Activated T-helper 1 cell treated with anti-CD3 and anti-CD28 coated beads, Interleukin-2, amount 50 U/mL, for 16 hours (primary cell): ENCODE results near the gene OTUD7B.

Source experiments
- DNase-seq, 2 donors: peaks; one replicate each; pipeline ENCODE4 v3.0.0-alpha.2; 2020; ENCODE audit warnings: low read depth in 1 of 2, low spot score in 1 of 2

OTUD7B gene

GRCh38 chr1:150005606-150006005, 4.9 kb downstream of the OTUD7B start:
- no peak for DNase-seq

GRCh38 chr1:150003801-150004200, 6.7 kb downstream of the OTUD7B start:
- DNase-seq: no peak

- no peak for DNase-seq
Measured at GRCh38 chr1:150002217-150002616, 8.3 kb downstream of the OTUD7B start.

GRCh38 chr1:150001415-150001814, 9.1 kb downstream of the OTUD7B start:
- no peak for DNase-seq

GRCh38 chr1:149997585-149998262, 12.8 kb downstream of the OTUD7B start:
- no peak for DNase-seq

- no peak for DNase-seq
Measured at GRCh38 chr1:149995927-149996326, 14.6 kb downstream of the OTUD7B start.

GRCh38 chr1:149993764-149994163, 16.8 kb downstream of the OTUD7B start:
- DNase-seq: no peak

GRCh38 chr1:149993181-149993580, 17.3 kb downstream of the OTUD7B start:
- DNase-seq: no peak

GRCh38 chr1:149987297-149987595, 23.3 kb downstream of the OTUD7B start:
- DNase-seq: no peak

- no peak for DNase-seq
Measured at GRCh38 chr1:149986486-149987296, 23.8 kb downstream of the OTUD7B start.

- no peak for DNase-seq
Measured at GRCh38 chr1:149979972-149980540, 30.5 kb downstream of the OTUD7B start.

GRCh38 chr1:149979245-149979971, 31.1 kb downstream of the OTUD7B start:
- DNase-seq: no peak

GRCh38 chr1:149978547-149979023, 31.9 kb downstream of the OTUD7B start:
- no peak for DNase-seq

GRCh38 chr1:149977345-149977744, 33.2 kb downstream of the OTUD7B start:
- DNase-seq: no peak

- DNase-seq: no peak
Measured at GRCh38 chr1:149972547-149972946, 38.0 kb downstream of the OTUD7B start.

- DNase-seq: no peak
Measured at GRCh38 chr1:149967646-149968045, 42.9 kb downstream of the OTUD7B start.

GRCh38 chr1:149967041-149967440, 43.5 kb downstream of the OTUD7B start:
- DNase-seq: no peak

GRCh38 chr1:149966405-149966804, 44.1 kb downstream of the OTUD7B start:
- no peak for DNase-seq

GRCh38 chr1:149965440-149965839, 45.1 kb downstream of the OTUD7B start:
- no peak for DNase-seq

GRCh38 chr1:149963358-149963757, 47.2 kb downstream of the OTUD7B start:
- DNase-seq: no peak

- no peak for DNase-seq
Measured at GRCh38 chr1:149962736-149963135, 47.8 kb downstream of the OTUD7B start.
